ENCODE results near the gene SLC35F2. TPM values are rescaled to one million over a fixed set of nuclear protein-coding genes. Genes with fewer than 3 reads are reported as not detected.
A peak's percentile ranks its signal among the peaks of the same experiment; 100 is the strongest.
"Not testable (repeated sequence)": the region's sequence is repeated elsewhere in the genome, so short reads cannot be mapped to it uniquely, and the experiment has no call there.

SLC35F2 gene
- total RNA-seq, 2 donors from 2014 or later = 11.7 to 27.0 TPM

DNA sequence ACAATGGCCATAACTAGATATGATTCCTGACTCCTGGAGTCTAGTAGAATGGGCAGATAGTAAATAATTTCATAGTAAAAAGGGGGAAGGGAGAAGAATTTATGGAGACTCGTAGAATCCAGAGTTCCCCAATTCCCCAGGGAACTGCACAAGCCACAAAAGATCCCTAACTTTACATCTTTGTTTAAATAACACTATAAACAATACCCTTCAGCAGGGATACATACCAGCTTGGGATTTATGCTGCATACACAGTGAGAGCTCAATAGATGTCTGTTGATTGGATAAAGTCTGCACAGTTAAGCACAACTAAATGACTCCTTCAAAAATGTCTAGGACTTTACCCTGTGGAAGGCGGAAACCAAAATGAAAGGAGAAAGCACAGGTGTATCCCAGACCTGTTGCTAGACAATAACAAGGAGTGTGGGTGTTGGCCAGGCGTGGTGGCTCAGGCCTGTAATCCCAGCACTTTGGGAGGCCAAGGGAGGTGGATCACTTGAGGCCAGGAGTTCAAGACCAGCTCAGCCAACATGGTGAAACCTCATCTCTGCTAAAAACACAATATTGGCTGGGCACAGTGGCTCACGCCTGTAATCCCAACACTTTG is 6.8 kb downstream of the SLC35F2 start:
- DNase-seq (ENCODE audit: low spot score in 2 of 2) (no peak), ATAC-seq (no peak)
- Mint-ChIP-seq H3K9me3 (no peaks in the 10 kb centered on the region), H3K27ac (peak overlapping the region in 1 of 2 donors; percentile 65), H3K36me3 (peaks cover 0 to 17% of the 10 kb centered on the region in 2 donors)

DNA sequence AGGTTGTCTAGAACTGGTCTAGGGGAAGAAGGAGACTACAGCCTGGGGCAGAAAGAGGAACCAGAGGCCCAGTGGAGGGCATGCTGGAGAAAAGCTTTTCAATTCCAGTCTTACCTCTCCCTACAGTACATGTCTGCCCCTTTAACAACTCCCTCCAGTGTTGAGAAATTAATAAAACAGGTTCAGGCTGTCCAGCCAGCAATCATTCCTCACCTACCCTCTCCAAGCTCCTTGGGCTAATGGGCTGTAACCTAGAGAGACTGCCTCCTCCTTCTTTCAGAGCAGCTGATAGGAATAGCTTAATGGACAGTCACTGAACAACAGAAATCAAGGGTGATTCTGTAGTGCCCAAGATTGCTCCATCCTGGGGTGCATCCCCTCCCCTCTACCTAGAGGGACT is 8.8 kb downstream of the SLC35F2 start:
- no peak overlapping the region for H3K27ac Mint-ChIP-seq
- no peak for DNase-seq (ENCODE audit: low spot score in 2 of 2)
- H3K36me3 Mint-ChIP-seq = peaks cover 0 to 11% of the 10 kb centered on the region in 2 donors
- no peaks in the 10 kb centered on the region for H3K9me3 Mint-ChIP-seq
- no peak for ATAC-seq

DNA sequence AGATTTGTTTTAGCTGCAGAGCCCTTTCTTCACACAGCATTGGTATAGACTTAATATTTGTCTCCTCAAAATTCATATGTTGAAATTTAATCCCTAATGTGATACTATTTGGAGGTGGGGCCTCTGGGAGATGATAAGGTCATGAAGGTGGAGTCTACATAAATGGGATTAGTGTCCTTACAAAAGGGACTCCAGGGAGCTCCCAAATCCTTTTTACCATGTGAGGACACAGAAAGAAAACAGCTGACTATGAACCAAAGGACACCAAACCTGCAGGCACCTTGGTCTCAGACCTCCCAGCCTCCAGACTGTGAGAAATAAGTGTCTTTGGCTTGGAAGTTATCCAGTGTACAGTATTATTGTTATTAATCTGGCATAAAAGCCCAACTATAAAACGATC is 10.2 kb downstream of the SLC35F2 start:
- H3K27ac Mint-ChIP-seq = no peak overlapping the region
- no peaks in the 10 kb centered on the region for H3K9me3 Mint-ChIP-seq
- ATAC-seq (no peak), DNase-seq (ENCODE audit: low spot score in 2 of 2) (no peak)
- peaks cover 0 to 8% of the 10 kb centered on the region in 2 donors for H3K36me3 Mint-ChIP-seq

DNA sequence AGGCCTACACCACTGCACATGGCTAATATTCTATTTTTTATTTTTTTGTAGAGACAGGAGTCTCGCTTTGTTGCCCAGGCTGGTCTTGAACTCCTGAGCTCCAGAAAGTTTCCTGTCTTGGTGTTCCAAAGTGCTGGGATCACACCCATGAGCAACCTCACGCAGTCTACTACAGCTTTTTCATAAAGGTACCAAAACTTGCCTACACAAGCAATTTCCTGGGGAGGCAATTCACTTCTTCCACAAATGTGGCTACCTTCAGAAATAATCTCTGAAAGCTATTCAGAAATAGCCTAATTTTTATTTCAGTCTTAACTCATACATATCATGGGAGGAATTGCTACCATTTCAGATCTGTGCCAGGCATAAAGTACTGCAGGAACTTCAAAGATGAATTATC is 11.4 kb downstream of the SLC35F2 start:
- Mint-ChIP-seq H3K27ac (no peak overlapping the region), H3K36me3 (peaks cover 0 to 17% of the 10 kb centered on the region in 2 donors), H3K9me3 (no peaks in the 10 kb centered on the region)
- ATAC-seq (peak in 1 of 2 donors; percentile 37), DNase-seq (ENCODE audit: low spot score in 2 of 2) (no peak)

DNA sequence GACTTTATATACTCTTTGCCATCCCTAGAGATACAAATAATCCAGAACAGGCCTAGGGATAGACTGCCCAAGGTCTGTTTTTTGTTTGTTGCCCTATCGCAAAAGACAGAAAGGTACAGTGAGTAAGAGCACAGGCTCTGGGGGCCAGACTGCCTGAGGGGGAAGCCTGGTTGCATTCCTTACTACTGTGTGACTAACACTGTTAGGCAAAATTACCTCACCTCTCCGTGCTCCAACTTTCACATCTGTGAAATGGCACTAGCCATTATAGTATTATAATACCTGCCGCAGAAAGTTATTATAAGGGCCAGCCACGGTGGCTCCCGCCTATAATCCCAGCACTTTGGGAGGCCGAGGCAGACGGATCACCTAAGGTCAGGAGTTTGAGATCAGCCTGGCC is 14.5 kb downstream of the SLC35F2 start:
- peak overlapping the region in 1 of 2 donors; percentile 15 for H3K27ac Mint-ChIP-seq
- no peak for DNase-seq (ENCODE audit: low spot score in 2 of 2)
- no peak for ATAC-seq
- peaks cover 0 to 22% of the 10 kb centered on the region in 2 donors for H3K36me3 Mint-ChIP-seq
- no peaks in the 10 kb centered on the region for H3K9me3 Mint-ChIP-seq

DNA sequence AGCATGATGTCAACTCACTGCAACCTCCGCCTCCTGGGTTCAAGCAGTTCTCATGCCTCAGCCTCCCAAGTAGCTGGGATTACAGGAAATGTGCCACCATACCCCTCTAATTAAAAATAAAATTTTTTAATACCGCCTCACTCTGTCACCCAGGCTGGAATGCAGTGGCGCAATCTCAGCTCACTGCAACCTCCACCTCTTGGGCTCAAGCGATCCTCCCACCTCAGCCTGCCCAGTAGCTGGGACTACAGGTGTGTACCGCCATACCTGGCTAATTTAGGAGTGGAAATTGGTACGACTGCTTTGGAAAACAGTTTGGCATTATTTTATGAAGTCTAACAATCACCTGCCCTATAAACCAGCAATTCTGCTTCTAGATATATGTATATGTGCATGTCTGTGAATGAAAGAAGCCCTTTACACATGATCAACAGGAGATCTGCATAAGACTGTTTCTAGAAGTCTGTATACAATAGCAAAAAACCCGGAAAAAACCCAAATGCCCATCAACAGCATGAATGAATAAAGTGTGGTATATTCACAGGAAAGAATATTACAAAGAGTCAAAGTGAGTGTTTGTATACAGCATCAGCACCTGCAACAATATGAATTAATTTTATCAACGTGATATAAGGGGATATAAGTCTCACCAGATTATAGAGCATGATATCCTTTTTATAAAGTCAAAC is 16.0 kb downstream of the SLC35F2 start:
- peak overlapping the region in 1 of 2 donors; percentile 90 for H3K27ac Mint-ChIP-seq
- DNase-seq (ENCODE audit: low spot score in 2 of 2) (no peak), ATAC-seq (no peak)
- H3K9me3 Mint-ChIP-seq = no peaks in the 10 kb centered on the region
- peaks cover 0 to 22% of the 10 kb centered on the region in 2 donors for H3K36me3 Mint-ChIP-seq

DNA sequence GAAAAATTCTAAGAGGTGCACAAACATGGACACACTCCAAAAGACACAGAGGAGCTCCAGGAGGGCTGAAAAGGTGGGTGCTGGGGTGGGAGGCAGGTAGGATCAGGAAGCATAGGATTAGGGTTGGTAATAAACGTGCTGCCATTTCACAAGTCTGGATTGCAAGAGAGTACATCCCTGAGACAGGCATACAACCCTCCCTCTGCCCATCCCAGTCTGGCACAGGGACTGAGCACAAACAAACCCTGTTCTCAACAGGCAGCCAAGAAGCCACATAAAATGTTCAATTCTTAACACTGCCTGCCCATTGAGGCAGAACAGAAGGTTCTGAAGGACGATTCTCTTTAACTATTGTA is 18.5 kb downstream of the SLC35F2 start:
- no peak for DNase-seq (ENCODE audit: low spot score in 2 of 2)
- ATAC-seq = peak; percentile 1 to 11
- Mint-ChIP-seq H3K27ac (peak overlapping the region; percentile 88 to 90), H3K9me3 (no peaks in the 10 kb centered on the region), H3K36me3 (peaks cover 0 to 18% of the 10 kb centered on the region in 2 donors)

DNA sequence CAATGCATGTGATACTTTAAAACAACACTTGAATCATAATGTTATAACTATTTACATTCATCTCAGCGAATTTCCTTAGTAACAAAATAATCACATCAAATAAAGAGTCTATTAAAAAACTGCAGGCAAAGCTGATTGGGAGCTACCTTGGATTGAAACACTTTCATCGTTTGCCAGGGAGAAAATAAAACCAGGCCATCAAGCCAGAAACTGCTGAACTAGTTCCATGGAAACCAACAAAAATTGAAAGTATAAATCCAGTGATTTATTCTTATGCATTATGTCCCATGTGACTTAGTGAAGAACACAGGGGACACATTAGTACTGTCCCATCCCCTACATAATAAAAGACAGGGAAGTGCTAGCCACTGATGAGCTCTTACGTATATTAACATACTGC is 21.7 kb downstream of the SLC35F2 start:
- Mint-ChIP-seq H3K9me3 (no peaks in the 10 kb centered on the region), H3K36me3 (peaks cover 0 to 10% of the 10 kb centered on the region in 2 donors), H3K27ac (no peak overlapping the region)
- ATAC-seq (no peak), DNase-seq (ENCODE audit: low spot score in 2 of 2) (no peak)

DNA sequence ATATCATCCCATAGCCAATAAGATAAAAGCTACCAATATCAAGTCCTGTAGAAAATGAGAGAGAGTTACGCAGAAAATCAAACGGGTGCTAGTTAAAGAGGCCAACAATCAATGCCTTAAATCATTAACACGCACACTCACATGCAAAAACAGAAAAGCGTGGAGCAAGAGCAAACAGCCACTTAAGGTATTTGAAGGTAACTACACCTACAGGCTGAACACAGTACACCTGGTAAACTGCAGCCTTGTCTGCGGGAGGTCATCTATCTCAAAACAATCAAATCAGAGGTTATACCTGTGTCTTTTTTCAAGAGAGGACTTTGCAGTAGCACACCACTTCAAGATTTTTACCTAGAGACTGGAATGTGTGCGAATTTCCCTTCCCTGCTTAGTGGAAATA is 23.6 kb downstream of the SLC35F2 start:
- no peak for ATAC-seq
- no peaks in the 10 kb centered on the region for H3K9me3 Mint-ChIP-seq
- no peak overlapping the region for H3K27ac Mint-ChIP-seq
- DNase-seq (ENCODE audit: low spot score in 2 of 2) = no peak
- peaks cover 0 to 11% of the 10 kb centered on the region in 2 donors for H3K36me3 Mint-ChIP-seq

DNA sequence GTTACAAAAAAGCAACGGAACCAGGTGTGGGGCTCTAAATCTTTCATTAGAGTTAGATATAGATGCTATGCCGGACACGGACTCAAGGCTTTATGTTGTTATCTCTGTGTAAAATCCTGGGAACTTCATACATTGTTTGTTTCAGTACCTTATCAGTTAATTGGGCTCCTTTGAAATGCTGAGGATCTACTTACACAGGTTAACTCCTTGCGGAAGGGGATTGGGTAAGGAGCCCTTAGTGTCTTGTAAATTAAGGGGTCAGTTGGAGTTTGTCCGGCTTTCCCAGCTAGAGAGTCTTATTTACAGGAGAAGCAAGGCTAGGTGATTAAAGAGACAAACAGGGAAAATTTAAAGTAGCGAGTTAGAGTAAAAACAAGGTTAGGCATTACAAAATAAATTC is 24.7 kb downstream of the SLC35F2 start:
- DNase-seq (ENCODE audit: low spot score in 2 of 2); ATAC-seq; H3K9me3 Mint-ChIP-seq; H3K27ac Mint-ChIP-seq; H3K36me3 Mint-ChIP-seq: not testable (repeated sequence)

DNA sequence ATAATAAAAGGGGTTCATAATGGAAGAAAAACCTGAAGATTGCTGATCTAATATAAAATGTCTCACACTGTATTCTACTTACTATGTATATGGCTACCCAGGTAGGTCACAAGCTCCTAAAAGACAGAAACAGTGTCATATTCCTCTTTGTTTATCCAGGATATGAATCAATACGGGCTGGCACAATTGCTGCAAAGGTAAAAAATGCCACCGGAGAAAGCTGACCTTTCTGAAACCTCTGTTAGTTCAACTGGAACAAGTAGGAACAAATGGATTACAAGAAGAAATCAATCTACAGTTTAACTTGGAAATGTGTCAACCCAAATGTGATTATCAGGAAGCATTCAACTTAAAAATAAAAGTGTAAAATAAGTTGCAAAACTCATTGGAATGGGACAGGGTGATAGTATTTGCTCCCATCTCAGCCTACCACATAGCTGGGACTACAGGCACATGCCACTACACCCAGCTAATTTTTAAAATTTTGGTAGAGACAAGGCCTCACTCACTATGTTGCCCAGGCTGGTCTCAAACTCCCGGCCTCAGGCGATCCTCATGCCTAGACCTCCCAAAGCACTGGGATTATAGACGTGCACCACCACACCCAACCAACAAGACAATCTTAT is 27.6 kb downstream of the SLC35F2 start:
- ATAC-seq (no peak), DNase-seq (ENCODE audit: low spot score in 2 of 2) (no peak)
- Mint-ChIP-seq H3K36me3 (peaks cover 0 to 8% of the 10 kb centered on the region in 2 donors), H3K27ac (no peak overlapping the region), H3K9me3 (no peaks in the 10 kb centered on the region)

DNA sequence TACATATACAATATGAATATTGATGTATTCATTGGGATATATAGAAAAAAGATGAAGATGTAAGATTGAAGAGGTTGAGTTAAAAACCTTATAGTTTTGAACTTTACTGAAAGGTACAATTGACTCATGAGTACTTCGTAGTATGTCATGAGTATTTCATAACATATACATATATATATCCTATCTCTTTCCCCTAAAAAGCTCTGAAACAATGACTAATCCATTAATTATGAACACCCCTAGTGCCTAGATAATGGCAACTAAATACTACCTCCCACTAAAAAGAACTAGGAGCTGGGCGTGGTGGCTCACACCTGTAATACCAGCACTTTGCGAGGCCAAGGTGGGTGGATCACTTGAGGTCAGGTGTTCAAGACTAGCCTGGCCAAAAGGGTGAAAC is 31.5 kb downstream of the SLC35F2 start:
- no peak for DNase-seq (ENCODE audit: low spot score in 2 of 2)
- no peaks in the 10 kb centered on the region for H3K9me3 Mint-ChIP-seq
- ATAC-seq = peak; percentile 59 to 73
- H3K36me3 Mint-ChIP-seq = peaks cover 0 to 5% of the 10 kb centered on the region in 2 donors
- H3K27ac Mint-ChIP-seq = no peak overlapping the region

DNA sequence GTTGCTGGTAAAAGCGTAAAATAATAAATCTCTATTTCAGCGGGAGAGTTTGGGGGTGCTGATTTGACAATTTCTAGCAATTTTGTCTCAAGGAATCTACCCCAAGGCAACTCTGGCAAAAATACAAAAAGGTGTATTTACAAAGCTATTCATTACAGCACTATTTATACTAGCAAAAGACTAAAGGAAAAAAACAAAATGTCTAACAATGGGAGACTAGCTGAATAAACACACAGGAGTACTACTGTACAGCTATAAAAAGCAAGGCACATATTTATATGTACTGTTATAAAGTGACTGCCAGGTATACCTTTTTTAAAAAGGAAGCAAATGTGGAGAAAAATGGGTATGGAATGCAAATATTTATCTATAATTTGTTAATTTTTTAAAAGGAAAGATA is 32.7 kb downstream of the SLC35F2 start:
- no peaks in the 10 kb centered on the region for H3K36me3 Mint-ChIP-seq
- ATAC-seq (no peak), DNase-seq (ENCODE audit: low spot score in 2 of 2) (no peak)
- H3K27ac Mint-ChIP-seq = no peak overlapping the region
- no peaks in the 10 kb centered on the region for H3K9me3 Mint-ChIP-seq

DNA sequence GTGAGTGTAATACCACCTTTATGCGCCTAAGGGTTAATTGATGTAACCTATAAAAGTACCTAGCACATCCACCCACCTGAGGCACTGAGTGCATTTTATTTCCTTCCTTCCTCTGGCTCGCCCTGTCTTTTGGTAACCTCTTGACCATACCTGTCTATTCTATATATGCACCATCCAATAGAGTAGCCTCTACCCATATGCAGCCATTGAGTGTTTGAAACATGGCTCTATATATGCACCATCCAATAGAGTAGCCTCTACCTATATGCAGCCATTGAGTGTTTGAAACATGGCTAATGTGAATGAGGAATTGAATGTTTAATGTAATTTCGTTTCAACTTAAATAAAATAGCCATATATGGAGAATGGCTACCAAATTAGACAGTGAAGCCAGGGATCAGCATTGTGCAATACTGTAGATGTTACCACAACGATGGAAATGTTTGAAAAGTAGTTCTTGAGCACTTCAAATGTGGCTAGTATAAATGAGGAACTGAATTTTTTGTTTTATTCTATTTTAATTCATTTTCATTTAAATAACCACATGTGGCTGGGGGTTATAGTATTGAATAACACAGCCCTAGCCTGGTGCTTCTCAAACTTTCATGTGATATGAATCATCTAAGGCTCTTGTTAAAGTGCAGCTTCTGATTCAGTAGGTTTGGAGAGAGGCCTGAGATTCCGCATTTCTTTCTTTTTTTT is 33.8 kb downstream of the SLC35F2 start:
- peaks cover 0 to 1% of the 10 kb centered on the region in 2 donors for H3K36me3 Mint-ChIP-seq
- peak; percentile 51 to 54 for ATAC-seq
- no peak for DNase-seq (ENCODE audit: low spot score in 2 of 2)
- H3K27ac Mint-ChIP-seq = no peak overlapping the region
- no peaks in the 10 kb centered on the region for H3K9me3 Mint-ChIP-seq

DNA sequence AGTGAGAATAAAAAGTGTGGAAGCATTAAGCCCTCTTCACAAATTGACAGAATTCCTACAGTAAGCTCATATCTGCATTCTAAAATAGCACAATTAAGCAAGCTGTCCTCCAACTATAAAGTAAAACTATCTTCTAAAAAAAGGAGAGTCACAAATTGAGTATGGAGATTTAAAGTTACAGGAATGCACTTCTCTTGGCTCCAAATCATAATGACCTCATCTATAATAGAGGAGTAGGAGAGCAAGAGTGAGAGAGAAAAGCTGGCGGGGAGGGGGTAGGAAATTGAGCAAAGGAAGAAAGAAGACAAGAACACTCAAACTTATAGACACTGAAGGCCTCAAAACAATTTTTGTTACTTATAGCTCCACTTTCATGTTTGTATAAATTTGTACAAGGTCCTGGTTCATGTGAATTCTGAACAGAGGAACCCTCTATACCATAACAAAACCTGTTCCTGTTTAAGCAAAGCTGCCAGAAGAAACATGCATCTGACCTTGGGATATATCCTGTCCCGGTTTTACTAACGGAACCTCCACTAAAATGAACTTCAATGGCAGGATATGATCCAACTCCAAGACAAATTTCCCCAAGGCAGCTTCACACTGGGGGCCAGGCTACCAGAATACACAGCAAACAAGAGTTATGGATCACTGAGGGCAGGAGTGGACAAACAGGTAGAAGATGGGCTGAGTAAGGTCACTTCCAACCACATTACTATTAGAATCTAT is 37.2 kb downstream of the SLC35F2 start:
- DNase-seq (ENCODE audit: low spot score in 2 of 2) (no peak), ATAC-seq (no peak)
- Mint-ChIP-seq H3K27ac (peak overlapping the region; percentile 39 to 40), H3K36me3 (peaks cover 0 to 6% of the 10 kb centered on the region in 2 donors), H3K9me3 (peaks cover 0 to 5% of the 10 kb centered on the region in 2 donors)

DNA sequence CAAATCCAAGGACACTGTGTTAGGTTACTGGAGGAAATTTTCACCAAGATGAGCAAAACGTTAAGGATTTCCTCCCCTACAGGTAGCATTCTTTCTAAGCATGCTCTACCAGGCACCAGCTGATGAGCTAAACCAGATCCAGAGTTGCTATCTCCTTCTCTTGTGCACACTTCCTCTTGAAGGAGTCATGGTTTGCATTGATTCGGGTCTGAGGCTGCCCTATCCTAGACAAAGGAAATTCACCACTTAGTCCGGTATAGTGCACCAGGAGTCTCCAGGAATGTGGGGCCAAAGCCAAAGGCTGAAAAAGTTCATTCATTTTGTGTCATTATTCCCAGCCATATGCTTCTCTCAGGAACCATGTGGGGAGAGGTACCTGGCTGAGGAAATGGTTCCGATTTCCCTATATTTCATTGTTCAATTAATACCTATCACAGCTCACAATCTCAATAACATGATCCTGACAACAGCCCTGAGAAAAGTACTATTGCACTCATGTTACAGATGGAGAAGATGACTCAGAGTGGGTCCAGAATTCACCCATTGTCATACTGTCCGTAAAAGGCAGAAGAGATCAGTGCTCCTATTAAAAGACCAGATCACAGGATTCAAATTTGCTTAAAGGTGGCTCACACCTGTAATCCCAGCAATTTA is 39.1 kb downstream of the SLC35F2 start:
- peak overlapping the region in 1 of 2 donors; percentile 73 for H3K27ac Mint-ChIP-seq
- ATAC-seq (peak in 1 of 2 donors; percentile 30), DNase-seq (ENCODE audit: low spot score in 2 of 2) (no peak)
- H3K9me3 Mint-ChIP-seq = peaks cover 0 to 5% of the 10 kb centered on the region in 2 donors
- peaks cover 0 to 6% of the 10 kb centered on the region in 2 donors for H3K36me3 Mint-ChIP-seq

All from activated naive CD4-positive, alpha-beta T cell treated with anti-CD3 and anti-CD28 coated beads, Interleukin-2, amount 50 U/mL, for 72 hours (primary cell).